HEK293 (cell line): ENCODE results near the gene PRPF8.

Source experiments
- CTCF ChIP-seq: fragments of 450-650 bp; formaldehyde crosslinking; IDR thresholded peaks from 2 replicates; pipeline ENCODE4 v1.5.1; 2016; ENCODE audit warnings: missing biosample characterization, missing genetic modification characterization
- KLF8 ChIP-seq: fragments of 450-650 bp; formaldehyde crosslinking; IDR thresholded peaks from 2 replicates; pipeline ENCODE4 v1.5.1; 2016; ENCODE audit warnings: missing biosample characterization, missing genetic modification characterization
- REST ChIP-seq: fragments of 450-650 bp; formaldehyde crosslinking; IDR thresholded peaks from 2 replicates; pipeline ENCODE4 v1.5.1; 2016; ENCODE audit warnings: missing biosample characterization, missing genetic modification characterization
- SP2 ChIP-seq: fragments of 450-650 bp; formaldehyde crosslinking; IDR thresholded peaks from 2 replicates; pipeline ENCODE4 v1.5.1; 2016; ENCODE audit warnings: missing biosample characterization, missing genetic modification characterization
- ZNF16 ChIP-seq: fragments of 450-650 bp; formaldehyde crosslinking; IDR thresholded peaks from 2 replicates; pipeline ENCODE4 v1.5.1; 2016; ENCODE audit warnings: low read depth, missing biosample characterization, missing genetic modification characterization

GRCh38 chr17:1727258-1727789 is 42.7 kb upstream of the PRPF8 start:
- TF ChIP-seq ZNF16 (no peak), KLF8 (no peak), SP2 (tag by site-specific recombination) (no peak), CTCF (tag by site-specific recombination) (no peak), REST (tag by site-specific recombination) (no peak)
